ENCODE data around the gene SDF4.
A peak's percentile ranks its signal among the peaks of the same experiment; 100 is the strongest.

SDF4 gene

GRCh38 chr1:1267488-1268283, 35.9 kb upstream of the SDF4 start:
- Histone ChIP-seq H3K4me3 (IDR thresholded peaks at IDR 0.05; ENCODE audit: insufficient read depth, low read depth, low read length) (no peak overlapping the region), H3K36me3 (ENCODE audit: insufficient read depth) (peaks cover 10% of the 10 kb centered on the region; the same call in 1 of the 2 replicates), H4K20me1 (ENCODE audit: insufficient read depth) (peaks cover 4% of the 10 kb centered on the region; the same call in 1 of the 2 replicates), H3K9ac (no peak overlapping the region), H2AFZ (ENCODE audit: low read depth) (no peak overlapping the region), H3K27me3 (ENCODE audit: insufficient read depth, low read depth) (no peaks in the 10 kb centered on the region; the same call in 1 of the 2 replicates), H3K79me2 (ENCODE audit: insufficient read depth, low read depth) (peaks cover 57% of the 10 kb centered on the region), H3K4me2 (no peak overlapping the region), H3K4me1 (ENCODE audit: low read depth, poor library complexity, severe bottlenecking) (peaks cover 14% of the 10 kb centered on the region), H3K27ac (no peak overlapping the region)
- TF ChIP-seq, protein P1, sequence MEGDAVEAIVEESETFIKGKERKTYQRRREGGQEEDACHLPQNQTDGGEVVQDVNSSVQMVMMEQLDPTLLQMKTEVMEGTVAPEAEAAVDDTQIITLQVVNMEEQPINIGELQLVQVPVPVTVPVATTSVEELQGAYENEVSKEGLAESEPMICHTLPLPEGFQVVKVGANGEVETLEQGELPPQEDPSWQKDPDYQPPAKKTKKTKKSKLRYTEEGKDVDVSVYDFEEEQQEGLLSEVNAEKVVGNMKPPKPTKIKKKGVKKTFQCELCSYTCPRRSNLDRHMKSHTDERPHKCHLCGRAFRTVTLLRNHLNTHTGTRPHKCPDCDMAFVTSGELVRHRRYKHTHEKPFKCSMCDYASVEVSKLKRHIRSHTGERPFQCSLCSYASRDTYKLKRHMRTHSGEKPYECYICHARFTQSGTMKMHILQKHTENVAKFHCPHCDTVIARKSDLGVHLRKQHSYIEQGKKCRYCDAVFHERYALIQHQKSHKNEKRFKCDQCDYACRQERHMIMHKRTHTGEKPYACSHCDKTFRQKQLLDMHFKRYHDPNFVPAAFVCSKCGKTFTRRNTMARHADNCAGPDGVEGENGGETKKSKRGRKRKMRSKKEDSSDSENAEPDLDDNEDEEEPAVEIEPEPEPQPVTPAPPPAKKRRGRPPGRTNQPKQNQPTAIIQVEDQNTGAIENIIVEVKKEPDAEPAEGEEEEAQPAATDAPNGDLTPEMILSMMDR (conservative IDR thresholded peaks at IDR 0.05; ENCODE audit: low read depth, low read length) = no peak

GRCh38 chr1:1264868-1265272, 33.1 kb upstream of the SDF4 start:
- no peaks in the 10 kb centered on the region for H3K27me3 ChIP-seq (ENCODE audit: insufficient read depth, low read depth)
- H3K9ac ChIP-seq = no peak overlapping the region
- peaks cover 29% of the 10 kb centered on the region; the same call in 1 of the 2 replicates for H3K79me2 ChIP-seq (ENCODE audit: insufficient read depth, low read depth)
- H3K27ac ChIP-seq = no peak overlapping the region
- TF ChIP-seq, protein P1 (conservative IDR thresholded peaks at IDR 0.05; ENCODE audit: low read depth, low read length) = 0 out of 2 replicates have a peak, but pooled peaks have one; percentile 18
- no peak overlapping the region for H3K4me3 ChIP-seq (IDR thresholded peaks at IDR 0.05; ENCODE audit: insufficient read depth, low read depth, low read length)
- no peaks in the 10 kb centered on the region for H4K20me1 ChIP-seq (ENCODE audit: insufficient read depth)
- no peaks in the 10 kb centered on the region for H3K4me1 ChIP-seq (ENCODE audit: low read depth, poor library complexity, severe bottlenecking)
- peaks cover 11% of the 10 kb centered on the region; the same call in 1 of the 2 replicates for H3K36me3 ChIP-seq (ENCODE audit: insufficient read depth)
- no peak overlapping the region for H2AFZ ChIP-seq (ENCODE audit: low read depth)
- H3K4me2 ChIP-seq = no peak overlapping the region

GRCh38 chr1:1264026-1264425, 32.2 kb upstream of the SDF4 start:
- H3K4me2 ChIP-seq = no peak overlapping the region
- H3K27me3 ChIP-seq (ENCODE audit: insufficient read depth, low read depth) = no peaks in the 10 kb centered on the region
- H3K27ac ChIP-seq = no peak overlapping the region
- peaks cover 21% of the 10 kb centered on the region; the same call in 1 of the 2 replicates for H3K79me2 ChIP-seq (ENCODE audit: insufficient read depth, low read depth)
- TF ChIP-seq, protein P1 (conservative IDR thresholded peaks at IDR 0.05; ENCODE audit: low read depth, low read length) = no peak
- no peak overlapping the region for H3K9ac ChIP-seq
- H3K36me3 ChIP-seq (ENCODE audit: insufficient read depth) = peaks cover 11% of the 10 kb centered on the region; the same call in 1 of the 2 replicates
- H3K4me1 ChIP-seq (ENCODE audit: low read depth, poor library complexity, severe bottlenecking) = no peaks in the 10 kb centered on the region
- no peak overlapping the region for H3K4me3 ChIP-seq (IDR thresholded peaks at IDR 0.05; ENCODE audit: insufficient read depth, low read depth, low read length)
- H2AFZ ChIP-seq (ENCODE audit: low read depth) = no peak overlapping the region
- H4K20me1 ChIP-seq (ENCODE audit: insufficient read depth) = no peaks in the 10 kb centered on the region

DNA sequence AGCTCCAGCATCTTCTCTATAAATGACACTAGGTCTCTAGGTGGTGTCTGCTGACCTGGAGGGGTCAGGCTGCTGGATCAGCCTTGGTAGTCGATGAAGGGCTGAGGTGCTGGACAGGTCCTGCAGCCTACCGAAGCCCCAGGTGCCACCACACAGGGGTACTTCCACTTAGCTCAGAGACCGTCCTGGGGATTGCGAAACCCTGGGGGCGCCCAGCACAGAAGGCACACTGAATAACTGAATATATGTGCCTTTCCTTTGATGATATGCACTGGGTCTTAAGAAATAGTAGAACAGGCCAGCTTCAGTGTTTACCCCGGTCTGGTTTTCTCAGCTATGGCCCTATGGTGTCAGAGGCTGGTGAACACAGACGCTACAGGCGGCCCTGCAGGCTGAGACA, 31.0 kb upstream of the SDF4 start:
- Histone ChIP-seq H3K4me2 (no peak overlapping the region), H3K79me2 (ENCODE audit: insufficient read depth, low read depth) (peaks cover 10% of the 10 kb centered on the region; the same call in 1 of the 2 replicates), H3K9ac (no peak overlapping the region), H3K27ac (no peak overlapping the region), H2AFZ (ENCODE audit: low read depth) (no peak overlapping the region), H3K36me3 (ENCODE audit: insufficient read depth) (peaks cover 11% of the 10 kb centered on the region; the same call in 1 of the 2 replicates), H3K4me3 (IDR thresholded peaks at IDR 0.05; ENCODE audit: insufficient read depth, low read depth, low read length) (no peak overlapping the region), H3K4me1 (ENCODE audit: low read depth, poor library complexity, severe bottlenecking) (no peaks in the 10 kb centered on the region), H3K27me3 (ENCODE audit: insufficient read depth, low read depth) (no peaks in the 10 kb centered on the region), H4K20me1 (ENCODE audit: insufficient read depth) (no peaks in the 10 kb centered on the region)
- TF ChIP-seq, protein P1 (conservative IDR thresholded peaks at IDR 0.05; ENCODE audit: low read depth, low read length) = no peak
